HG03520 (cell line): ENCODE data around the gene BBS2.

ENCODE experiments used
- ATAC-seq: cut with Tn5 transposase; IDR thresholded peaks from one replicate; pipeline ENCODE4 v1.9.1; 2021; ENCODE audit warnings: mild to moderate bottlenecking, moderate library complexity; ENCODE audit not compliant: unreplicated experiment

BBS2 gene

GRCh38 chr16:56478281-56479049, 41.4 kb downstream of the BBS2 start:
- ATAC-seq = no peak

GRCh38 chr16:56477096-56477878, 42.5 kb downstream of the BBS2 start:
- ATAC-seq = no peak

- ATAC-seq = no peak
Observed at GRCh38 chr16:56475201-56475600, 44.6 kb downstream of the BBS2 start.

GRCh38 chr16:56470666-56471065, 49.2 kb downstream of the BBS2 start:
- ATAC-seq = no peak

GRCh38 chr16:56470232-56470631, 49.6 kb downstream of the BBS2 start:
- no peak for ATAC-seq

- no peak for ATAC-seq
Observed at GRCh38 chr16:56469748-56470147, 50.1 kb downstream of the BBS2 start.

GRCh38 chr16:56468800-56469199, 51.0 kb downstream of the BBS2 start:
- no peak for ATAC-seq

- no peak for ATAC-seq
Observed at GRCh38 chr16:56466344-56466743, 53.5 kb downstream of the BBS2 start.

GRCh38 chr16:56463153-56463552, 56.7 kb downstream of the BBS2 start:
- no peak for ATAC-seq

- no peak for ATAC-seq
Observed at GRCh38 chr16:56462064-56462796, 57.6 kb downstream of the BBS2 start.

GRCh38 chr16:56460101-56460500, 59.7 kb downstream of the BBS2 start:
- ATAC-seq = no peak

- no peak for ATAC-seq
Observed at GRCh38 chr16:56457927-56458470, 61.8 kb downstream of the BBS2 start.

- peak; percentile 27 for ATAC-seq
Observed at GRCh38 chr16:56451753-56452689, 67.8 kb downstream of the BBS2 start.

GRCh38 chr16:56450986-56451752, 68.7 kb downstream of the BBS2 start, which contains the start of the genes NUDT21 and OGFOD1:
TSS of gene NUDT21 (minus strand) at chr16:56451332. CDS start at chr16:56451202, 130 bp downstream.
TSS of gene OGFOD1 (plus strand) at chr16:56451554. CDS start at chr16:56451613, 59 bp downstream.
- peak; percentile 96 for ATAC-seq

GRCh38 chr16:56450275-56450985, 69.4 kb downstream of the BBS2 start:
- no peak for ATAC-seq

GRCh38 chr16:56448005-56448404, 71.8 kb downstream of the BBS2 start:
- no peak for ATAC-seq

GRCh38 chr16:56447286-56447685, 72.5 kb downstream of the BBS2 start:
- no peak for ATAC-seq

- no peak for ATAC-seq
Observed at GRCh38 chr16:56438038-56438437, 81.8 kb downstream of the BBS2 start.

- ATAC-seq = no peak
Observed at GRCh38 chr16:56436258-56436657, 83.6 kb downstream of the BBS2 start.
